ENCODE results near the gene USP12.

The USP12 gene

GRCh38 chr13:27186295-27186694 is 14.7 kb upstream of the USP12 start:
- no peak overlapping the region for H3K4me3 ChIP-seq (ENCODE audit: control insufficient read depth in 1 of 7, extremely low read depth in 1 of 7, insufficient read depth in 4 of 7, low read depth in 2 of 7, low read length in 6 of 7)
- no peaks in the 10 kb centered on the region for H3K36me3 ChIP-seq (ENCODE audit: control insufficient read depth in 4 of 4, insufficient read depth in 4 of 4, low read length in 3 of 4)
- H3K27me3 ChIP-seq (replicated peaks in 2 of 5; ENCODE audit: control insufficient read depth in 4 of 5, insufficient read depth in 5 of 5, low read length in 4 of 5) = no peaks in the 10 kb centered on the region
- H3K9me3 ChIP-seq (ENCODE audit: control extremely low read depth in 1 of 5, control insufficient read depth in 4 of 5, insufficient read depth in 2 of 5, low read depth in 1 of 5, low read length in 4 of 5) = peaks cover 0 to 2% (median 0%) of the 10 kb centered on the region in 5 experiments
- H3K27ac ChIP-seq (ENCODE audit: insufficient read depth in 1 of 2, low read depth in 1 of 2, low read length in 2 of 2, poor library complexity in 1 of 2, severe bottlenecking in 2 of 2) = no peak overlapping the region
- ChIA-PET CTCF (no interaction called here), POLR2A (no interaction called here)
- H3K4me1 ChIP-seq (ENCODE audit: control extremely low read depth in 1 of 4, control insufficient read depth in 4 of 4, insufficient read depth in 4 of 4, low read length in 3 of 4) = no peaks in the 10 kb centered on the region
- 100% methylated on average over 3 of the region's 5 CpGs for WGBS (ENCODE audit: insufficient coverage)
- DNase-seq = no peak

GRCh38 chr13:27183561-27184147 is 12.0 kb upstream of the USP12 start:
- no peak overlapping the region for H3K4me3 ChIP-seq (ENCODE audit: control insufficient read depth in 1 of 7, extremely low read depth in 1 of 7, insufficient read depth in 4 of 7, low read depth in 2 of 7, low read length in 6 of 7)
- peaks cover 0 to 2% (median 0%) of the 10 kb centered on the region in 5 experiments for H3K9me3 ChIP-seq (ENCODE audit: control extremely low read depth in 1 of 5, control insufficient read depth in 4 of 5, insufficient read depth in 2 of 5, low read depth in 1 of 5, low read length in 4 of 5)
- CTCF ChIA-PET = interaction anchor here (1.7 kb wide), 1 partner anchor 192 kb away, joined by 3 read pairs; no protein-coding TSS in a partner anchor
- POLR2A ChIA-PET = no interaction called here
- 83% methylated on average over 7 of the region's 9 CpGs for WGBS (ENCODE audit: insufficient coverage)
- no peak for DNase-seq
- H3K27ac ChIP-seq (ENCODE audit: insufficient read depth in 1 of 2, low read depth in 1 of 2, low read length in 2 of 2, poor library complexity in 1 of 2, severe bottlenecking in 2 of 2) = no peak overlapping the region
- no peaks in the 10 kb centered on the region for H3K4me1 ChIP-seq (ENCODE audit: control extremely low read depth in 1 of 4, control insufficient read depth in 4 of 4, insufficient read depth in 4 of 4, low read length in 3 of 4)
- H3K36me3 ChIP-seq (ENCODE audit: control insufficient read depth in 4 of 4, insufficient read depth in 4 of 4, low read length in 3 of 4) = no peaks in the 10 kb centered on the region
- H3K27me3 ChIP-seq (replicated peaks in 2 of 5; ENCODE audit: control insufficient read depth in 4 of 5, insufficient read depth in 5 of 5, low read length in 4 of 5) = no peaks in the 10 kb centered on the region

GRCh38 chr13:27182844-27183497 is 11.4 kb upstream of the USP12 start:
- Histone ChIP-seq H3K27ac (ENCODE audit: insufficient read depth in 1 of 2, low read depth in 1 of 2, low read length in 2 of 2, poor library complexity in 1 of 2, severe bottlenecking in 2 of 2) (no peak overlapping the region), H3K27me3 (replicated peaks in 2 of 5; ENCODE audit: control insufficient read depth in 4 of 5, insufficient read depth in 5 of 5, low read length in 4 of 5) (no peaks in the 10 kb centered on the region), H3K36me3 (ENCODE audit: control insufficient read depth in 4 of 4, insufficient read depth in 4 of 4, low read length in 3 of 4) (no peaks in the 10 kb centered on the region), H3K9me3 (ENCODE audit: control extremely low read depth in 1 of 5, control insufficient read depth in 4 of 5, insufficient read depth in 2 of 5, low read depth in 1 of 5, low read length in 4 of 5) (peaks cover 0 to 2% (median 0%) of the 10 kb centered on the region in 5 experiments), H3K4me3 (ENCODE audit: control insufficient read depth in 1 of 7, extremely low read depth in 1 of 7, insufficient read depth in 4 of 7, low read depth in 2 of 7, low read length in 6 of 7) (no peak overlapping the region), H3K4me1 (ENCODE audit: control extremely low read depth in 1 of 4, control insufficient read depth in 4 of 4, insufficient read depth in 4 of 4, low read length in 3 of 4) (peaks cover 0 to under 1% (median 0%) of the 10 kb centered on the region in 4 experiments)
- DNase-seq = no peak
- ChIA-PET CTCF (interaction anchor here (1.7 kb wide), 1 partner anchor 192 kb away, joined by 3 read pairs; no protein-coding TSS in a partner anchor), POLR2A (no interaction called here)
- 95% methylated on average over 9 of the region's 10 CpGs for WGBS (ENCODE audit: insufficient coverage)

GRCh38 chr13:27182054-27182453 is 10.4 kb upstream of the USP12 start:
- peaks cover 0 to 2% (median 0%) of the 10 kb centered on the region in 5 experiments for H3K9me3 ChIP-seq (ENCODE audit: control extremely low read depth in 1 of 5, control insufficient read depth in 4 of 5, insufficient read depth in 2 of 5, low read depth in 1 of 5, low read length in 4 of 5)
- peaks cover 0 to 5% (median 0%) of the 10 kb centered on the region in 4 experiments for H3K4me1 ChIP-seq (ENCODE audit: control extremely low read depth in 1 of 4, control insufficient read depth in 4 of 4, insufficient read depth in 4 of 4, low read length in 3 of 4)
- no peak overlapping the region for H3K27ac ChIP-seq (ENCODE audit: insufficient read depth in 1 of 2, low read depth in 1 of 2, low read length in 2 of 2, poor library complexity in 1 of 2, severe bottlenecking in 2 of 2)
- H3K36me3 ChIP-seq (ENCODE audit: control insufficient read depth in 4 of 4, insufficient read depth in 4 of 4, low read length in 3 of 4) = no peaks in the 10 kb centered on the region
- H3K4me3 ChIP-seq (ENCODE audit: control insufficient read depth in 1 of 7, extremely low read depth in 1 of 7, insufficient read depth in 4 of 7, low read depth in 2 of 7, low read length in 6 of 7) = no peak overlapping the region
- H3K27me3 ChIP-seq (replicated peaks in 2 of 5; ENCODE audit: control insufficient read depth in 4 of 5, insufficient read depth in 5 of 5, low read length in 4 of 5) = no peaks in the 10 kb centered on the region
- DNase-seq = no peak
- POLR2A ChIA-PET = no interaction called here
- 86% methylated on average over 1 of the region's 2 CpGs for WGBS (ENCODE audit: insufficient coverage)
- CTCF ChIA-PET = interaction anchor here (1.7 kb wide), 1 partner anchor 193 kb away, joined by 3 read pairs; no protein-coding TSS in a partner anchor

- 100% methylated on average over 3 of the region's 3 CpGs for WGBS (ENCODE audit: insufficient coverage)
- ChIA-PET CTCF (no interaction called here), POLR2A (no interaction called here)
- no peak for DNase-seq
- Histone ChIP-seq H3K9me3 (ENCODE audit: control extremely low read depth in 1 of 5, control insufficient read depth in 4 of 5, insufficient read depth in 2 of 5, low read depth in 1 of 5, low read length in 4 of 5) (peaks cover 0 to 2% (median 0%) of the 10 kb centered on the region in 5 experiments), H3K27me3 (replicated peaks in 2 of 5; ENCODE audit: control insufficient read depth in 4 of 5, insufficient read depth in 5 of 5, low read length in 4 of 5) (no peaks in the 10 kb centered on the region), H3K4me3 (ENCODE audit: control insufficient read depth in 1 of 7, extremely low read depth in 1 of 7, insufficient read depth in 4 of 7, low read depth in 2 of 7, low read length in 6 of 7) (no peak overlapping the region), H3K4me1 (ENCODE audit: control extremely low read depth in 1 of 4, control insufficient read depth in 4 of 4, insufficient read depth in 4 of 4, low read length in 3 of 4) (peaks cover under 1 to 21% (median 8%) of the 10 kb centered on the region in 4 experiments), H3K36me3 (ENCODE audit: control insufficient read depth in 4 of 4, insufficient read depth in 4 of 4, low read length in 3 of 4) (no peaks in the 10 kb centered on the region), H3K27ac (ENCODE audit: insufficient read depth in 1 of 2, low read depth in 1 of 2, low read length in 2 of 2, poor library complexity in 1 of 2, severe bottlenecking in 2 of 2) (no peak overlapping the region)
Measured at GRCh38 chr13:27177852-27178251, 6.2 kb upstream of the USP12 start.

GRCh38 chr13:27176470-27177410 is 5.1 kb upstream of the USP12 start:
- POLR2A ChIA-PET = no interaction called here
- peaks cover 8 to 23% (median 13%) of the 10 kb centered on the region in 4 experiments for H3K4me1 ChIP-seq (ENCODE audit: control extremely low read depth in 1 of 4, control insufficient read depth in 4 of 4, insufficient read depth in 4 of 4, low read length in 3 of 4)
- H3K4me3 ChIP-seq (ENCODE audit: control insufficient read depth in 1 of 7, extremely low read depth in 1 of 7, insufficient read depth in 4 of 7, low read depth in 2 of 7, low read length in 6 of 7) = no peak overlapping the region
- no peaks in the 10 kb centered on the region for H3K36me3 ChIP-seq (ENCODE audit: control insufficient read depth in 4 of 4, insufficient read depth in 4 of 4, low read length in 3 of 4)
- no peak for DNase-seq
- no peaks in the 10 kb centered on the region for H3K27me3 ChIP-seq (replicated peaks in 2 of 5; ENCODE audit: control insufficient read depth in 4 of 5, insufficient read depth in 5 of 5, low read length in 4 of 5)
- no peaks in the 10 kb centered on the region for H3K9me3 ChIP-seq (ENCODE audit: control extremely low read depth in 1 of 5, control insufficient read depth in 4 of 5, insufficient read depth in 2 of 5, low read depth in 1 of 5, low read length in 4 of 5)
- CTCF ChIA-PET = no interaction called here
- WGBS (ENCODE audit: insufficient coverage) = 0% methylated on average over 2 of the region's 8 CpGs
- H3K27ac ChIP-seq (ENCODE audit: insufficient read depth in 1 of 2, low read depth in 1 of 2, low read length in 2 of 2, poor library complexity in 1 of 2, severe bottlenecking in 2 of 2) = no peak overlapping the region

Measured in common myeloid progenitor, CD34-positive (primary cell).